HG02973 (cell line): ENCODE data around the gene TMEM223.
"Not testable (repeated sequence)": the region's sequence is repeated elsewhere in the genome, so short reads cannot be mapped to it uniquely, and the experiment has no call there.

Experiments used
- ATAC-seq: cut with Tn5 transposase; IDR thresholded peaks from one replicate; pipeline ENCODE4 v1.9.1; 2021; ENCODE audit warnings: moderate library complexity; ENCODE audit not compliant: unreplicated experiment

The TMEM223 gene, protein sequence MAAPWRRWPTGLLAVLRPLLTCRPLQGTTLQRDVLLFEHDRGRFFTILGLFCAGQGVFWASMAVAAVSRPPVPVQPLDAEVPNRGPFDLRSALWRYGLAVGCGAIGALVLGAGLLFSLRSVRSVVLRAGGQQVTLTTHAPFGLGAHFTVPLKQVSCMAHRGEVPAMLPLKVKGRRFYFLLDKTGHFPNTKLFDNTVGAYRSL

DNA sequence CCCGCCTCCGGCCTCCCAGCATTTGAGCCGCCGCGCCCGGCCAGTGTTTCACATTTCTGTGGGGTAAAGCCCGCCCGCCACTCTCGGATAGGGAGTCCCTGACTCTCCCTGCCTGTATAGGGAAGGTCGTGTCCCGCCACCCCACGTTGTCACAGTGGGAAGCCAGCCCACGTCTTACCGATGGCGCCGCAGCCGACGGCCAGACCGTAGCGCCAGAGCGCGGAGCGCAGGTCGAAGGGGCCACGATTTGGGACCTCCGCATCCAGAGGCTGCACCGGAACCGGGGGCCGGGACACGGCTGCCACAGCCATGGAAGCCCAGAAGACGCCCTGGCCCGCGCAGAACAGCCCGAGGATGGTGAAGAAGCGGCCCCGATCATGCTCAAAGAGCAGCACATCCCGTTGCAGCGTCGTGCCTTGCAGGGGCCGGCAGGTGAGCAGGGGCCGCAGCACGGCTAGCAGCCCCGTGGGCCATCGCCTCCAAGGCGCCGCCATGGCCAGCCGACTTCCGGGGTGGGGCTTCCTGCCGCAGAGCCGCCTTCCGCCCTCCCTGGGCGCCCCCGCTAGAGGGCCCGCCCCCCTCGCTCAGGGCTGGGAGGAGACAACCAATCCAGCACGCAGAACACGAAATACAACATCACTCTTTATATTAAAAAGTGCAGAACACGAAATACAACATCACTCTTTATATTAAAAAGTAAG, at the start of gene TMEM223:
Gene TMEM223 (minus strand): TSS at position 506 of the 701 bp plus-strand sequence. CDS start 12 bp downstream, at position 494.
- peak; percentile 66 for ATAC-seq

DNA sequence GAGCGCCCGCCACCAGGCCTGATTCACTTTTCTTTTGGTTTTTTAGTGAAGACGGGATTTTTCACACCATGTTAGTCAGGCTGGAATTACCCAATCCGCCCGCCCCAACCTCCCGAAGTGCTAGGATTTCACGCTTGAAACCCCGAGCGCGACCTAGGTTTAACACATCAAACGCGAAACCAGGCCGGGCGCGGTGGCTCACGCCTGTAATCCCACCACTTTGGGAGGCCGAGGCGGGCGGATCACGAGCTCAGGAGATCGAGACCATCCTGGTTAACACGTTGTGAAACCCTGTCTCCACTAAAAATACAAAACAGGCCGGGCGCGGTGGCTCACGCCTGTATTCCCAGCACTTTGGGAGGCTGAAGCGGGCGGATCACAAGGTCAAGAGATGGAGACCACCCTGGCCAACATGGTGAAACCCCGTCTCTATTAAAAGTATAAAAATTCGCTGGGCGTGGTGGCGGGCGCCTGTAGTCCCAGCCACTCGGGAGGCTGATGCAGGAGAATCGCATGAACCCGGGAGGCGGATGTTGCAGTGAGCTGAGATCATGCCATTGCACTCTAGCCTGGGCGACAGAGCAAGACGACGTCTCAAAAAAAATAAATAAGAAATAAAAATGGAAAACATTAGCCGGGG, 49.0 kb upstream of the TMEM223 start:
- not testable (repeated sequence) for ATAC-seq

DNA sequence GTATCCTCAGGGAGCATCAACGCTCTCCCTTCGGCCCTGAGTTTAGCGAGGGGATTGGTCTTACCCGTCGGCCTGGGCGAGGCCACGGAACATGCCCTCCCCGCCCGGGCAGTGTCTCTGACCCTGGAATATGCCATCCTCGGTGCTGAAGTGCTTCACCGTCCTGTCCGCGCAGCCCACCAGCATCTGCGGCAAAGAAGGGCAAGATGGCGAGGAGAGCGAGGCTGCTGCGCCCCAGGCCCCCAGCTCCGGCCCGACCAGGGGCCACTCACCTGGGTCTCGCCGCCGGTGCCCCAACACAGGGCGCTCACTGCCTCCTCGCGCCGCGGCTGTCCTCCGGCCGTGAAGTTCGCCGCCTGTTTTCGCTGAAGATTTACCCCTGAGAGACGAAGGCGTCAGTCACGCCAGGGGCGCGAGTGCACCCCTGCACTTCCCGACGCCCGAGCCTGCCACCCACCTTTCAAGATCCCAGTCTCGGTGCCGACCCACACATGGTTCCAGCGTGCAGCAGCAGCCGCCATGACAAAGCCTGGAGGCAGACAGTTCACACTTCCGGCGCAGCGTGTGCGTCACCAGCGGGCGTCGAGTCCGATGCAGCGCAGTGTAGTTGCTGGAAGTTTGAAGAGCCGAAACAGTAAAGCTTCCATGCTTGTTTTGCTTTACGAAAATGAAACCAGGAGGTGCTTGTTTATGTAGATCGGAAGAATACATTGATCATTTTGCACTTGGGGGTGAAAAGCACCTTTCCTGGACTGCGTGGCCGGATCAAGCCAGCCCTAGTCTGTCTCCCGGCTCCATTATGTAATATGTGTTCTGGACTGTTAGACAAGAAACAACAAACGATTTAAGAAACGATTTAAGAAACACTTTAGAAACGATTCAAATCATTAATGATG, 47.5 kb upstream of the TMEM223 start, which contains the start of gene WDR74:
Gene WDR74 (minus strand): TSS at position 541 of the 896 bp plus-strand sequence. CDS start 20 bp downstream, at position 521.
- ATAC-seq, result peak; percentile 41

DNA sequence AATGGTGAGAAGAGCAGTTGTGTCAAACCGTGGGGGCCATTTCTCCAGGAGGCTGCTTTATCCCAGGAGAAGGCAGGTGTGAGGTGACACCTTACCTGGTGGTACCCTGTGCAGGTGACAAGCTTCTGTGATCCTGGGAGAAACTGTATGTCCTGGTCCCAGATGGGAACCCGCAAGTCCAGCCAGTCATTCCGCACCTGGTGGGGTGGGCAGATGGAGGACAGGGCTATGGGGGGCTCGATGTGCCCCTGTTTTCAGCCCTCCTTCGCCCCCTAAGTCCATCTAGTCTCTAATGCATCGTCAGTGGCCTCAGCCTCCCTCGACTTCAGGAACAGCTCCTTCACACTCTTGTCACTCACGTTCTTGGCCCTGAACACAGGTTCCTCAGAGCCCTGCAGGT, 43.5 kb upstream of the TMEM223 start:
- ATAC-seq, result no peak

DNA sequence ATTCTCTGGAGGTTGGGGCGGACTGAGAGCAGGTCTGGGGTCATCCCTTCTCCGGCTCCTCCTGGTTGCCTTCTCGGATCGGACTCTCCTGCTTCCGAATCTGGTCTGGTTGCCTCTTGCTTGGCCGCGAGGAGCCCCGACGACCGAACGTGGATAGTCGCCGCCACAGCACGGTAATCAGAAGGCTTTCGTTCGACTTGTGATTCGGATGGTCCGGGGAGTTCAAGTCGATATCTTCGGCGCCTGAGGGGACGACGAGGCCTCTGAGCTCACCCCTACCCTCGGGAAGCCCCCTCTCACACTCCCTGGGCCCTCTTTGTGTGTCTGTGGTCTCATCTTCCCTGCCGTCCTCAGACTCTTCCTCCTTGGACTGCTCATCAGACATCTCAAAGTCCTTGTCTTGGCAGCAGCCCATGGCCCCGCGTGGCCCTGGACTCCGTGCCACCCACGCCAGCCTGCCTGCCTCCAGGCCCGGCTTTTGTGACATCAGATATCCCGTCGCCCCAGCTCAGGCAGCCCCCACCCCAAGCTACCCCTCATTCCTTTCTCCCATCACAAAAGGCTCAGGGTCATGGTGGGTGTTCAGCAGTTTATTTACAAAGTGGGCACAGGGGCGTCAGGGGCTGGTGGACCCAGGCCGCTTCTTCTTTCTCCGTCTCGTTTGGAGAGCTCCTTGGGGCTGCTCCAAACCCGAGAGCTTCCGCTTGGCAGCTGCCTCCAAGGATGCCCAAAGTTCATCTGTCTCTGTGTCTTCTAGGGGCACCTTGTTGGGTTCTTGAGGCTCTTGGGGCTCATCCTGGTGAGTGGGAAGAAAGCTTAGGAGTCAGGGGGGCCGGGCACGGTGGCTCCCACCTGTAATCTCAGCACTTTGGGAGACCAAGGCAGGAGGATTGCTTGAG, 40.8 kb upstream of the TMEM223 start, which contains the start of gene TEX54:
Gene TEX54 (minus strand): TSS at position 506 of the 899 bp plus-strand sequence.
- peak; percentile 8 for ATAC-seq

DNA sequence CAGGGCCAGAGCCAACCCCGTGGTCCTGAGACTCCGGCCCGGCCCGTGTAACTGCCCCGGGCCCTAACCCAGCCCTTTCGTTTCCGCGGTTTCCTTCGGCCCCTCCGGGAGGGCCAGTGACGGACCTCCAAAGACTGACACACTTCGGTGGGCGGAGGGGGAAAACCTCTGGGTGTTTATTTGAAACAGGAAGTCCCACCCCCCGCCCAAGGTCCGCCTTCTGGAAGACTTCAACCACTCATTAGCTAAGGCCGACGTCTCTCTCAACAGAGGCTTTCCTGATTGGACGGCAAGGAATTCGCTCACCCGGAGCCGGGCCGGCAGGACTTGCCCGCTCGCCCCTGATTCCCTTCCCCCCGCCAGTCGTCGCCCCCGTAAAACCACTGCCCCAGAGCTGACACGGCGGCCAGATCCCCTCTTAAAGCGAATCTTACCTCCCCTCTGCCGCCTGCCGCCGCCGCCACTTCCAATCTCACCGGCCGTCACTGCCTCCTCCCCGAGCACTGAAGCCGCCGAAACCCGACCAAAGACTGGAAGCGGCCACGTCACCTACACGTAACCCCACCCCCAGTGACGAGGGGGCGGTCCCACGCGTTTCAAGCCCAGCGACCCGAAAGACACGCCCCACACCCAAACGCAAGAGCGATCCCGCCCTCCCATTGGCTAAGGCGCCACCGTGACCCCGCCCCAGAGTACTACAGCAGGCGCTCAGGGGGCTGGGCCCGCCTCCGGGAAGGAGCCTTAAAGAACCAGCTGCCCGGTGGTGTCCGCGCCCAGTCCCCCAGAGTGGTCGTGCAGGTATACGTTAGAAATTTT, 39.9 kb upstream of the TMEM223 start, which contains the start of gene STX5:
Gene STX5 (minus strand): TSS at position 532 of the 816 bp plus-strand sequence. CDS start 808 bp downstream, outside the sequence.
- ATAC-seq, result peak; percentile 75

DNA sequence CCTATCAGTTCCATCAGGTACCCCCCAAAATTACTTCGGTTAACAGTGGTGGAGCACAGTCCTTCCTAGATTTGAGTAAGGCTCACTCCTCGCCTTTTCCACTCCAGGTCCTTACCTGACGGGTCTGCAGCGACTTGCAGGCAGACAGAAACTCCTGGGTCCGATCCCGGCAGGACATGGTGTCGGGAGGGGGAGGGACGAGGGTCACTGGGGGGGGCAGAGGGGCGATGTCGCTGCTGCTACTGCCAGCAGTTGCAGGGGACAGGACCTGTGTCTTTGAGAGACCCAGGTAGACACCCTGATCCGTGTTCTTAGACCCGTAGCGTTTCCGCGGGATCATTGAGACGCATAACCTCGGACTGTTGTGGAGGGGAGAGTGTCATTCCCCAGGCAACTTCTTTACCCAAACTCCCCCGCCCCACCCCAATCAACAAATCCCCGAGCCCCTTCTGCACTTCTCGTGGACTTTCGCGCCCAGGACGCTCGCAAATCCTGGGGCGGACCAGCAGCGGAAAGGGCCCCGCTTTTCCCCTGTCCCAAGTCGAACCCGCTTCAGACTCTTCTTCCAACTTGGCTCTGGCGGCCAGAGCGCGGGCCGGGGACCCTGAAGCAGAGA, 39.2 kb upstream of the TMEM223 start:
- ATAC-seq, result peak; percentile 5

DNA sequence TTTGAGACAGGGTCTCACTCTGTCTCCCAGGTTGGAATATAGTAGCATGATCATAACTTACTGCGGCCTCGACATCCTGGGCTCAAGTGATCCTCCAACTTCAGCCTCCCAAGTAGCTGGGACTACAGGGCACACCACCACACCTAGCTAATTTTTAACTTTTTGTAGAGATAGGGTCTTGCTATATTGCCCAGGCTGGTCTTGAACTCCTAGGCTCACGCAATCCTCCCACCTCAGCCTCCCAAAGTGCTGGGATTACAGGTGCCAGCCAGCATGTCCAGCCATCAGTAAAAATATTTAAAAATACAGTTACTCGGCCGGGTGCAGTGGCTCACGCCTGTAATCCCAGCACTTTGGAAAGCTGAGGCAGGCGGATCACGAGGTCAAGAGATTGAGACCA, 36.3 kb upstream of the TMEM223 start:
- ATAC-seq, result not testable (repeated sequence)

DNA sequence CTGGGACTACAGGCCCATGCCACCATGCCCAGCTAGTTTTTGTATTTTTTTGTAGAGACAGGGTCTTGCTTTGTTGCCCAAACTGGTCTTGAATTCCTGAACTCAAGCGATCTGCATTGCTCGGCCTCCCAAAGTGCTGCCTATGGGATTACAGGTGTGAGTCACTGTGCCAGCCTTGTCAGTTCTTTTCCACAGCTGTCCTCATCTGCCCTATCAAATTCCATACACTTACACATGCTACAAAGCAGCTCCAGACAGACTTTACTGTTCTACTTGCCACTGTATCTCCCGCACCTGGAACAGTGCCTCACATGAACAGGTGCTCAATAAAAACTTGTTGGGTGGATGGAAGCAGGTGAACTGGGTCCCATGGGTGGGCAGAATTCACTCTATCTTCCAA, 31.9 kb upstream of the TMEM223 start:
- ATAC-seq, result no peak

DNA sequence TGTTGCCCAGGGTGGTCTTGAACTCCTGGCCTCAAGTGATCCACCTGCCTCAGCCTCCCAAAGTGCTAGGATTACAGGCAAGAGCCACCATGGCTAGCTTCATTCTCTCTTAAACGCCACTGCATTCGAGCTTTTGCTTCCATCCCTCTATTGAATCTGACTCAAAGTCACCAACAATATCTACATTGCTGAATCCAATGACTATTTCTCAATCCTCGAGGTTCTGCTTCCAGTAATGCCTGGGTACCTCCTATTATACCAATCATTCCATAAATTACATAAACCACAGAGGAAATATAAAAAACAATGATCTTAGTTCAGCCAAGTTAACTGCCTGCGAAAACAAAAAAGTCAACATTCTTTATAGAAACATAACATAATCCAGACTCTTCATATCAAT, 25.3 kb upstream of the TMEM223 start:
- no peak for ATAC-seq

DNA sequence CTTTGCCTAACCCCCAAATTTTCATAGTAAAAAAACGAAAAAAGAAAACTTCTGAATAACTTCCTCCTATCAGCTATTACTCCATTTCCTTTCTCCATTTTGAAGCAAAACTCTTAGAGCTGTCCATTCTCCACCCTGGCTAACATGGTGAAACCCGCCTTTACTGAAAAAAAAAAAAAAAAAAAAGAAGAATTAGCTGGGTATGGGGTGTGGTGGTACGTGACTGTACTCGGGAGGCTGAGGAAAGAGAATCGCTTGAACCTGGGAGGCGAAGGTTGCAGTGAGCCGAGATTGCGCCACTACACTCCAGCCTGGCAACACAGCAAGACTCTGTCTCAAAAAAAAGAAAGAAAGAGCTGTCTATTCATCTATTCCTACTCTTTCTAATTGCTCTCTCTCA, 24.8 kb upstream of the TMEM223 start:
- ATAC-seq, result no peak

DNA sequence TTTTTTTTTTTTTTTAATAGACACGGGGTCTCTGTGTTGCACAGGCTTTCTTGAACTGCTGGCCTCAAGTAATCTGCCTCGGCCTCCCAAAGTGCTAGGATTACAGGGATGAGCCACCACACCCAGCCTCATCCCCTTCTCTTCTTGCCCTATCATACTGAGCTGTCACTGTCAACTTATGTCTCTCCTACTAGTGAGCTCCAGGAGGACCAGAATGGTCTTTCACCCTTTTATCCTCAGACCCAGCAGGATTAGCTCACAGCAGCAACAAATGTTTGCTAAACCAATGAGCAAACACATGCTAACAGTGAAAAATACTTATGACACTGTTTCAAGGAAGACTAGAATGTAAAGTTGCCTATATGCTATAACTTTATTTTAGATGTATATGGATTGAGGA, 19.9 kb upstream of the TMEM223 start:
- ATAC-seq, result no peak

DNA sequence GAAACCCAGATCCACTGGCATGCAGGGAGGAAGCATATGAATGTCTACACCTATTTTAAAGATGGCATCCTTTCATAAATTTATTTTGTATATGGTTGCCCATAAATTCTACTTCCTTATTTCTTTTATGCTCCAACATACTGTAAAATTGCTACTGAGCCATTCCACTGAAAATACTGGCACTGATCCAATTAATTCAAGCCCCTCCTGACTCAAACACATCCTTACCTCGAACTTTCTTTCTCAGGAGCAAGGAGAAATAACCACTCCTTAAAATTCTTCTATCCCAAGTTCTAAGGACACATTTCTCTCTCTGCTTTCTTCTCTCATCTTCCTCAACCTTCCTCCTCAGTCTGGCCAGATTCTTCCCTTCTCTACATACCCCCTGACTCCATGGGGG, 18.9 kb upstream of the TMEM223 start:
- no peak for ATAC-seq

DNA sequence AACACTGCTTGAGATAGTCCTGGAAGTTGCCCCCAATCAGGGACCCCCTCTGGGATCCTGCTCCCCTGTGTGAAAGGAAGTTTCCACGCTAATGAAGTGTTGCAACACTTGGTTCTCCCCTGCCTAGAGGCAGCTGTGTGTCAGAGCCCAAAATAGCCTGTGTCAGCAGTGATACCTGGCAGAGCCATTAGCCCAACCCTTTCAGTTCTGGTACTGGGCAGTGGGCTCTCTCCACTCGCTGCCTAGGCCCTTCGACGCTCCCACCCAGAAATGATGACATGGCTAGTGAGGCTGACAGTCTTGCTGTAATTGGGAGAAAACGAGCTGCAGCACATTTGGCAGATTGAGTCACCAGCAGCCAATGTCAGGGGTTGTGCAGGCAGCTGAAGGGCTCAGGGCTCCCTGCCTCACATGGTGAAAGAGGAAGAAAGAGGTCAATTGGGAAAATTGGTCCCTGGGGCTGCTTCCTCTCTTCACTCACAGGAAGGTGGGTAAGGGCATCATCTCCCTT, 14.9 kb upstream of the TMEM223 start:
- ATAC-seq, result no peak

DNA sequence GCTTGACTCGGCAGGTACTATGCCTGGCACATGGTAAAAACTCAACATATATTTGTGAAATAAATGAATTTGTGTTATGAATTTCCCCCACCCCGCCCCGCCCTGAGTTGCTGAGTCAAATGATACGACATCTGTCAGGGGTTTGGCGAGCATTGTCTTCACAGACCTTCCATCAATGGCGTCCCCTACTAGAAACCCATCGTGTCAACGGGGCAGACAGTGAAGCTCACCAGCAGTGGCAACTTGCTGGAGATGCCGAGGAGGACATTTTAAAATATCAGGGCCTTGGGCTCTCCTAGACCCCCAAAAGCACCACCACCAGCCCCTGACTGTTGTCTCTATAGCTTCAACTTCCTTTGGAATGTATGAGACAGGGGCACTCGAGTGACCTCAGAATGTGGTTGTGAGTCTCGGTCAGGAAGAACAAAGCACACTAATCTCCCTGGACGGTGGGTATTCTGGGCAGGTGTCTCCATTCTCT, 14.2 kb upstream of the TMEM223 start:
- no peak for ATAC-seq

DNA sequence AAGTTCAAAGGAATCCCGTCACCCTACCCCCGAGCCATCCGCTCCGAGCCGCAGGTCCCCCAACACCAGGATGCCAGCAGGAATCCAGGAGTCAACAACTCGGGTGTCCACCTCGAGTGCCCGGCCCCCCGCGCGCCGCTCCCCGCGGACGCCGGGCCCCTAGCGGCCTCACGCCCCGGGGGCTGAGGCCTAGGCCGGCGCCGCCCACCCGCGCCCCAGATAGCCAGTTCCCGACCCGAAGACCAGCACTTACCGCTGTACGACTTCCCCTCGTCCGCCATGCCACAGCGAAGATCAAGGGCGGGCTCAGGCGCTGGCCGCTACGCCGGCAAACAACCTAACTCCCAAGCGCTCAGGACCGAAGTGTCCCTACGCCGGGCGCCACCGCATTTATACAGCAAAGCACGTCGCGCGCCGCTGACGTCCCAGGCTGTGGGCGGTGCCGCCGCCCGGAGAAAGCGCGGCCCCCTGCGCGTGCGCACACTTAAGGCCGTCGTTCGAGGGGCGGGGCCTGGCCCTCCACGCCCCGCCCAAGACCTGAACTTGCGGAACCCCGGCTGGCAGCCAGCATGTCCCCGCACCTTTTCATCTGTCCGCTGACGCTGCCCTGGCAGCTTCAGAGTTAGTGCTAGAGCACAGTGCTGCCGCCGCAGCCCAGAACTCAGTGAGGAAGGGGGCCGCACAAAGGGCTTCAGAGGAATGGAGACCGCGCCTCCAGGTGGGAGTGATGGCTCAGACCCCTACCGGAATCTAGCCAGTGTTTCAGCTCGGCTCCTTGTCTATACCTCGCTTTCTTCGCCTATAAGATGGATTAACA, 13.5 kb upstream of the TMEM223 start, which contains the start of gene NXF1:
Gene NXF1 (minus strand): TSS at position 365 of the 817 bp plus-strand sequence. CDS start 84 bp downstream, at position 281.
- ATAC-seq, result peak; percentile 74
